Liver (tissue), 9 donors: ENCODE measurements around the gene ITPKB. TPM values are rescaled to one million over a fixed set of nuclear protein-coding genes. Genes with fewer than 3 reads are reported as not detected.

ENCODE experiments used
- DNase-seq: peaks from one replicate; pipeline ENCODE4 v3.0.0-alpha.2; 2017; ENCODE audit warnings: low spot score
- H3K27ac ChIP-seq, 2 donors: one replicate each; pipeline ENCODE4 v1.7.0; 2013; ENCODE audit warnings: inconsistent platforms in 2 of 2, low read length in 2 of 2, control low read depth in 1 of 2, low read depth in 1 of 2, mild to moderate bottlenecking in 1 of 2
- H3K27me3 ChIP-seq, 4 donors: one replicate each; pipeline versions ENCODE4 v1.6.1 to v1.7.0; 2013; ENCODE audit warnings: low read length in 3 of 4, inconsistent platforms in 1 of 4, mild to moderate bottlenecking in 1 of 4, moderate library complexity in 1 of 4; ENCODE audit not compliant: control insufficient read depth in 4 of 4, insufficient read depth in 4 of 4
- H3K36me3 ChIP-seq, 4 donors: one replicate each; pipeline versions ENCODE4 v1.6.1 to v1.7.0; 2013; ENCODE audit warnings: low read length in 3 of 4, mild to moderate bottlenecking in 3 of 4, low read depth in 1 of 4, moderate library complexity in 1 of 4; ENCODE audit not compliant: control insufficient read depth in 4 of 4, insufficient read depth in 3 of 4
- H3K4me1 ChIP-seq, 4 donors: one replicate each; pipeline versions ENCODE4 v1.6.1 to v1.7.0; 2013; ENCODE audit warnings: low read length in 3 of 4, mild to moderate bottlenecking in 3 of 4, moderate library complexity in 1 of 4; ENCODE audit not compliant: control insufficient read depth in 4 of 4, insufficient read depth in 4 of 4
- H3K4me3 ChIP-seq, 3 donors: one replicate each; pipeline versions ENCODE4 v1.6.1 to v1.7.0; 2013; ENCODE audit warnings: low read length in 3 of 3, control low read depth in 1 of 3, low read depth in 1 of 3, mild to moderate bottlenecking in 1 of 3
- H3K9ac ChIP-seq, 2 donors: one replicate each; pipeline ENCODE4 v1.7.0; 2013; ENCODE audit warnings: low read length in 2 of 2, mild to moderate bottlenecking in 2 of 2, moderate library complexity in 2 of 2, control low read depth in 1 of 2, low read depth in 1 of 2
- H3K9me3 ChIP-seq, 4 donors: one replicate each; pipeline versions ENCODE4 v1.6.1 to v1.7.0; 2013; ENCODE audit warnings: low read length in 3 of 4; ENCODE audit not compliant: control insufficient read depth in 4 of 4
- CTCF ChIP-seq: fragments of 150-350 bp; IDR thresholded peaks from 2 replicates; pipeline ENCODE4 v1.5.1; 2017; ENCODE audit warnings: improper control_type of control experiment, low read depth, low read length; ENCODE audit not compliant: missing input control
- EGR1 ChIP-seq, 2 donors: IDR thresholded peaks; 2 replicates each; pipeline ENCODE4 v1.6.1; 2016 to 2018; ENCODE audit warnings: antibody characterized with exemption in 2 of 2, low read depth in 2 of 2
- FOXA2 ChIP-seq: IDR thresholded peaks from 2 replicates; pipeline ENCODE4 v1.6.1; 2016; ENCODE audit warnings: antibody characterized with exemption
- GABPA ChIP-seq, 2 donors: IDR thresholded peaks in 1 of 2; conservative IDR thresholded peaks in 1 of 2; 2 replicates each; pipeline ENCODE4 v1.6.1; 2016; ENCODE audit warnings: antibody characterized with exemption in 2 of 2, mild to moderate bottlenecking in 1 of 2, moderate library complexity in 1 of 2
- HNF4G ChIP-seq: IDR thresholded peaks from 2 replicates; pipeline ENCODE4 v1.6.1; 2016; ENCODE audit warnings: antibody characterized with exemption
- JUND ChIP-seq, 2 donors: IDR thresholded peaks; 2 replicates each; pipeline ENCODE4 v1.6.1; 2016; ENCODE audit warnings: antibody characterized with exemption in 2 of 2
- RAD21 ChIP-seq, 2 donors: IDR thresholded peaks; 2 replicates each; pipeline ENCODE4 v1.6.1; 2016; ENCODE audit warnings: antibody characterized with exemption in 2 of 2, mild to moderate bottlenecking in 2 of 2
- REST ChIP-seq: IDR thresholded peaks from 2 replicates; pipeline ENCODE4 v1.6.1; 2016; ENCODE audit warnings: antibody characterized with exemption, mild to moderate bottlenecking
- RXRA ChIP-seq, 2 donors: IDR thresholded peaks; 2 replicates each; pipeline ENCODE4 v1.6.1; 2017 to 2018; ENCODE audit warnings: antibody characterized with exemption in 2 of 2, mild to moderate bottlenecking in 1 of 2
- YY1 ChIP-seq: IDR thresholded peaks from 2 replicates; pipeline ENCODE4 v1.6.1; 2016; ENCODE audit warnings: antibody characterized with exemption, mild to moderate bottlenecking
- WGBS: extraction: QIAGEN DNeasy Blood & Tissue Kit; methylation state at CpG from one replicate; pipeline ENCODE4 v1.1.7; 2013; 5-methylcytosine and 5-hydroxymethylcytosine counted together
- polyA plus RNA-seq, 2 donors: library from polyadenylated mRNA; stranded (reverse) in 1 of 2; unstranded in 1 of 2; fragments of 200-250 nt in 1 of 2; fragments of >200 nt in 1 of 2; fragmentation: Nextera tagmentation in 1 of 2; extraction: Ambion mirVana in 1 of 2; gene quantifications; one replicate each; pipeline versions ENCODE4 v1.2.1 to v1.2.3, GENCODE V29; 2013 to 2015
- total RNA-seq, 2 donors: library from RNA; depleted of rRNA; stranded (reverse); fragments of >200 nt; gene quantifications; one replicate each; pipeline ENCODE4 v1.2.3, GENCODE V29; 2014
- TF ChIP-seq, protein P1 (sequence below): IDR thresholded peaks from 2 replicates; pipeline ENCODE4 v1.6.1; 2016; ENCODE audit warnings: antibody characterized with exemption
- donor health status: healthy.
- donor health status: healthy.
- donor health status: healthy.
- donor health status: healthy.
- donor health status: healthy.

The ITPKB gene
- total and polyA plus RNA-seq, 4 donors: 0.61 to 5.8 (median 3.7) TPM

- no peaks in the 10 kb centered on the region for H3K27me3 ChIP-seq
- no peak overlapping the region for H3K4me3 ChIP-seq
- H3K4me1 ChIP-seq: peaks cover 0 to 22% (median 2%) of the 10 kb centered on the region in 4 donors
- WGBS: 82% methylated on average over 12 of the region's 12 CpGs
- H3K27ac ChIP-seq: peak overlapping the region; percentile 25 to 53
- H3K9ac ChIP-seq: no peak overlapping the region
- no peaks in the 10 kb centered on the region for H3K36me3 ChIP-seq
- TF ChIP-seq, protein P1, sequence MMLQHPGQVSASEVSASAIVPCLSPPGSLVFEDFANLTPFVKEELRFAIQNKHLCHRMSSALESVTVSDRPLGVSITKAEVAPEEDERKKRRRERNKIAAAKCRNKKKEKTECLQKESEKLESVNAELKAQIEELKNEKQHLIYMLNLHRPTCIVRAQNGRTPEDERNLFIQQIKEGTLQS: no peak
- no peak for TF ChIP-seq RAD21 (IDR thresholded peaks at IDR 0.05)
- no peak for TF ChIP-seq FOXA2
- no peak for TF ChIP-seq CTCF
- no peak for TF ChIP-seq HNF4G
- no peak for TF ChIP-seq GABPA (IDR thresholded peaks at IDR 0.05 in 1 of 2, conservative IDR thresholded peaks at IDR 0.05 in 1 of 2)
- TF ChIP-seq EGR1 (IDR thresholded peaks at IDR 0.05; ENCODE audit: low read depth in 2 of 2): no peak
- TF ChIP-seq RXRA (IDR thresholded peaks at IDR 0.05): no peak
- no peak for TF ChIP-seq JUND (IDR thresholded peaks at IDR 0.05)
- no peak for DNase-seq
- no peaks in the 10 kb centered on the region for H3K9me3 ChIP-seq
Observed at GRCh38 chr1:226655251-226656163, 83.6 kb downstream of the ITPKB start.

- Histone ChIP-seq H3K9ac (no peak overlapping the region), H3K4me3 (no peak overlapping the region), H3K27me3 (no peaks in the 10 kb centered on the region), H3K27ac (peak overlapping the region in 1 of 2 donors; percentile 25), H3K4me1 (peaks cover 0 to 20% (median 2%) of the 10 kb centered on the region in 4 donors), H3K9me3 (no peaks in the 10 kb centered on the region), H3K36me3 (no peaks in the 10 kb centered on the region)
- TF ChIP-seq FOXA2: no peak
- TF ChIP-seq, protein P1: no peak
- no peak for TF ChIP-seq GABPA (IDR thresholded peaks at IDR 0.05 in 1 of 2, conservative IDR thresholded peaks at IDR 0.05 in 1 of 2)
- TF ChIP-seq RAD21 (IDR thresholded peaks at IDR 0.05): no peak
- TF ChIP-seq YY1: no peak
- TF ChIP-seq RXRA (IDR thresholded peaks at IDR 0.05): no peak
- TF ChIP-seq REST: no peak
- TF ChIP-seq JUND (IDR thresholded peaks at IDR 0.05): no peak
- 63% methylated on average over 8 of the region's 8 CpGs for WGBS
- no peak for DNase-seq
Observed at GRCh38 chr1:226654668-226655055, 84.4 kb downstream of the ITPKB start.
